Activated CD4-positive, alpha-beta T cell treated with anti-CD3 and anti-CD28 coated beads, Interleukin-2, amount 10 ng/mL, durations not matched to agents 24 days and 14 days (primary cell): ENCODE results near the gene MTMR2. TPM values are rescaled to one million over a fixed set of nuclear protein-coding genes. Genes with fewer than 3 reads are reported as not detected.

Source experiments
- DNase-seq: peaks from one replicate; pipeline ENCODE4 v3.0.0; 2022
- H3K27ac Mint-ChIP-seq: one replicate; pipeline ENCODE4 v1.8.0; 2022; ENCODE audit warnings: mild to moderate bottlenecking, mixed read lengths
- H3K27me3 Mint-ChIP-seq: one replicate; pipeline ENCODE4 v1.8.0; 2022; ENCODE audit warnings: mixed read lengths
- H3K36me3 Mint-ChIP-seq: one replicate; pipeline ENCODE4 v1.8.0; 2022; ENCODE audit warnings: low read depth, mild to moderate bottlenecking, mixed read lengths
- H3K4me1 Mint-ChIP-seq: one replicate; pipeline ENCODE4 v1.8.0; 2021; ENCODE audit warnings: mixed read lengths
- H3K4me3 Mint-ChIP-seq: one replicate; pipeline ENCODE4 v1.8.0; 2022; ENCODE audit warnings: mild to moderate bottlenecking, moderate library complexity, mixed read lengths
- H3K9me3 Mint-ChIP-seq: one replicate; pipeline ENCODE4 v1.8.0; 2021; ENCODE audit warnings: mixed read lengths
- intact Hi-C: fragments of 100-400 bp; cut with micrococcal nuclease; formaldehyde crosslinking; loops from one replicate; pipeline ENCODE4 v1.15.1; 2023
- total RNA-seq: library from RNA; stranded (reverse); gene quantifications from 2 replicates; pipeline ENCODE4 v1.2.3, GENCODE V29; 2022

Gene MTMR2
- total RNA-seq, 1 donor from 2014 or later = 37.5 TPM

- intact Hi-C loops = loop anchor here (10.0 kb wide), 1 partner anchor 420 kb away; the partner anchor contains the start of gene MAML2
- Mint-ChIP-seq H3K27me3 (peaks cover 12% of the 10 kb centered on the region), H3K9me3 (peaks cover under 1% of the 10 kb centered on the region), H3K4me3 (peak overlapping the region; percentile 99), H3K36me3 (no peaks in the 10 kb centered on the region), H3K4me1 (peaks cover 24% of the 10 kb centered on the region), H3K27ac (no peak overlapping the region)
- no peak for DNase-seq
These were observed 1.1 kb upstream of the MTMR2 start for GRCh38 chr11:95925011-95925410.

- H3K9me3 Mint-ChIP-seq = no peaks in the 10 kb centered on the region
- no peak for DNase-seq
- H3K27me3 Mint-ChIP-seq = peaks cover 12% of the 10 kb centered on the region
- H3K36me3 Mint-ChIP-seq = no peaks in the 10 kb centered on the region
- H3K4me3 Mint-ChIP-seq = peak overlapping the region; percentile 99
- intact Hi-C loops = loop anchor here (1.0 to 10.0 kb wide), 5 partner anchors 88 to 1772 kb away; partner anchors contain the start of genes JRKL and MAML2
- peaks cover 24% of the 10 kb centered on the region for H3K4me1 Mint-ChIP-seq
- peak overlapping the region; percentile 96 for H3K27ac Mint-ChIP-seq
These were observed 480 bp upstream of the MTMR2 start for GRCh38 chr11:95924414-95924760.

GRCh38 chr11:95923439-95923727, 524 bp downstream of the MTMR2 start:
- DNase-seq = no peak

GRCh38 chr11:95922536-95923438, 1.1 kb downstream of the MTMR2 start:
- Mint-ChIP-seq H3K4me3 (peak overlapping the region; percentile 99), H3K36me3 (no peaks in the 10 kb centered on the region), H3K9me3 (no peaks in the 10 kb centered on the region), H3K27ac (peak overlapping the region; percentile 96), H3K4me1 (peaks cover 24% of the 10 kb centered on the region), H3K27me3 (peaks cover 8% of the 10 kb centered on the region)
- no peak for DNase-seq
- intact Hi-C loops = loop anchor here (5.0 to 10.0 kb wide), 4 partner anchors 90 to 1770 kb away; partner anchors contain the start of genes JRKL and MAML2

More at GRCh38 chr11:95923439-95923727, 524 bp downstream of the MTMR2 start:
- intact Hi-C loops = loop anchor here (5.0 to 10.0 kb wide), 4 partner anchors 89 to 1771 kb away; partner anchors contain the start of genes JRKL and MAML2
- Mint-ChIP-seq H3K36me3 (no peaks in the 10 kb centered on the region), H3K27me3 (peaks cover 10% of the 10 kb centered on the region), H3K27ac (peak overlapping the region; percentile 96), H3K4me1 (peaks cover 24% of the 10 kb centered on the region), H3K9me3 (no peaks in the 10 kb centered on the region), H3K4me3 (peak overlapping the region; percentile 99)

GRCh38 chr11:95922099-95922498, 1.8 kb downstream of the MTMR2 start:
- H3K27ac Mint-ChIP-seq = no peak overlapping the region
- intact Hi-C loops = loop anchor here (5.0 to 10.0 kb wide), 4 partner anchors 90 to 1770 kb away; partner anchors contain the start of genes JRKL and MAML2
- peaks cover 7% of the 10 kb centered on the region for H3K27me3 Mint-ChIP-seq
- H3K4me3 Mint-ChIP-seq = peak overlapping the region; percentile 17
- no peaks in the 10 kb centered on the region for H3K9me3 Mint-ChIP-seq
- peaks cover 24% of the 10 kb centered on the region for H3K4me1 Mint-ChIP-seq
- H3K36me3 Mint-ChIP-seq = no peaks in the 10 kb centered on the region
- no peak for DNase-seq

GRCh38 chr11:95920460-95921105, 3.3 kb downstream of the MTMR2 start:
- Mint-ChIP-seq H3K27ac (no peak overlapping the region), H3K4me3 (no peak overlapping the region), H3K27me3 (no peaks in the 10 kb centered on the region), H3K4me1 (peaks cover 29% of the 10 kb centered on the region), H3K36me3 (no peaks in the 10 kb centered on the region), H3K9me3 (no peaks in the 10 kb centered on the region)
- intact Hi-C loops = loop anchor here (5.0 to 10.0 kb wide), 4 partner anchors 92 to 1768 kb away; partner anchors contain the start of genes JRKL and MAML2
- no peak for DNase-seq

- Mint-ChIP-seq H3K4me1 (peaks cover 23% of the 10 kb centered on the region), H3K4me3 (no peak overlapping the region), H3K27ac (no peak overlapping the region), H3K27me3 (no peaks in the 10 kb centered on the region), H3K36me3 (no peaks in the 10 kb centered on the region), H3K9me3 (no peaks in the 10 kb centered on the region)
- no peak for DNase-seq
- intact Hi-C loops = no loop called here
These were observed 4.4 kb downstream of the MTMR2 start for GRCh38 chr11:95919514-95919913.

GRCh38 chr11:95918720-95919119, 5.2 kb downstream of the MTMR2 start:
- H3K4me3 Mint-ChIP-seq = no peak overlapping the region

GRCh38 chr11:95918056-95918455, 5.9 kb downstream of the MTMR2 start:
- no peak for DNase-seq
- H3K27me3 Mint-ChIP-seq = no peaks in the 10 kb centered on the region
- peaks cover 18% of the 10 kb centered on the region for H3K4me1 Mint-ChIP-seq
- H3K36me3 Mint-ChIP-seq = no peaks in the 10 kb centered on the region
- no peak overlapping the region for H3K27ac Mint-ChIP-seq
- intact Hi-C loops = no loop called here
- no peaks in the 10 kb centered on the region for H3K9me3 Mint-ChIP-seq
- H3K4me3 Mint-ChIP-seq = no peak overlapping the region

More at GRCh38 chr11:95918720-95919119, 5.2 kb downstream of the MTMR2 start:
- intact Hi-C loops = no loop called here
- no peak for DNase-seq
- H3K4me1 Mint-ChIP-seq = peaks cover 20% of the 10 kb centered on the region
- H3K9me3 Mint-ChIP-seq = no peaks in the 10 kb centered on the region
- H3K27ac Mint-ChIP-seq = no peak overlapping the region
- H3K36me3 Mint-ChIP-seq = no peaks in the 10 kb centered on the region
- H3K27me3 Mint-ChIP-seq = no peaks in the 10 kb centered on the region

GRCh38 chr11:95917193-95918036, 6.5 kb downstream of the MTMR2 start:
- Mint-ChIP-seq H3K36me3 (no peaks in the 10 kb centered on the region), H3K27me3 (no peaks in the 10 kb centered on the region), H3K4me3 (no peak overlapping the region), H3K9me3 (no peaks in the 10 kb centered on the region), H3K4me1 (peaks cover 16% of the 10 kb centered on the region), H3K27ac (no peak overlapping the region)
- no peak for DNase-seq
- intact Hi-C loops = no loop called here

- H3K4me1 Mint-ChIP-seq = peaks cover 12% of the 10 kb centered on the region
- no peaks in the 10 kb centered on the region for H3K27me3 Mint-ChIP-seq
- peaks cover 5% of the 10 kb centered on the region for H3K36me3 Mint-ChIP-seq
- intact Hi-C loops = no loop called here
- H3K27ac Mint-ChIP-seq = no peak overlapping the region
- no peaks in the 10 kb centered on the region for H3K9me3 Mint-ChIP-seq
- no peak overlapping the region for H3K4me3 Mint-ChIP-seq
- no peak for DNase-seq
These were observed 7.9 kb downstream of the MTMR2 start for GRCh38 chr11:95916049-95916448.

- no peak overlapping the region for H3K4me3 Mint-ChIP-seq
- peaks cover 12% of the 10 kb centered on the region for H3K4me1 Mint-ChIP-seq
- no peak overlapping the region for H3K27ac Mint-ChIP-seq
- no peak for DNase-seq
- peaks cover 5% of the 10 kb centered on the region for H3K36me3 Mint-ChIP-seq
- H3K9me3 Mint-ChIP-seq = no peaks in the 10 kb centered on the region
- intact Hi-C loops = no loop called here
- H3K27me3 Mint-ChIP-seq = no peaks in the 10 kb centered on the region
These were observed 8.9 kb downstream of the MTMR2 start for GRCh38 chr11:95915051-95915450.

- Mint-ChIP-seq H3K4me3 (no peak overlapping the region), H3K27ac (peak overlapping the region; percentile 1), H3K9me3 (no peaks in the 10 kb centered on the region), H3K4me1 (peaks cover 12% of the 10 kb centered on the region), H3K27me3 (no peaks in the 10 kb centered on the region), H3K36me3 (peaks cover 5% of the 10 kb centered on the region)
- intact Hi-C loops = no loop called here
- DNase-seq = no peak
These were observed 9.9 kb downstream of the MTMR2 start for GRCh38 chr11:95913830-95914615.
